Measurements from ENCODE around the gene TMEM238L. TPM values are rescaled to one million over a fixed set of nuclear protein-coding genes. Genes with fewer than 3 reads are reported as not detected.

The TMEM238L gene
- total RNA-seq, 2 donors from 2014 or later, result not detected

- H3K36me3 Mint-ChIP-seq, result no peaks in the 10 kb centered on the region
- no peak for ATAC-seq
- no peak overlapping the region for H3K27ac Mint-ChIP-seq
- DNase-seq (ENCODE audit: low spot score in 2 of 2), result no peak
- no peaks in the 10 kb centered on the region for H3K9me3 Mint-ChIP-seq
These were observed 8.8 kb upstream of the TMEM238L start for GRCh38 chr17:10812674-10813073.

GRCh38 chr17:10809605-10810004, 5.7 kb upstream of the TMEM238L start:
- H3K27ac Mint-ChIP-seq, result no peak overlapping the region
- ATAC-seq (no peak), DNase-seq (ENCODE audit: low spot score in 2 of 2) (no peak)
- no peaks in the 10 kb centered on the region for H3K9me3 Mint-ChIP-seq
- H3K36me3 Mint-ChIP-seq, result no peaks in the 10 kb centered on the region

- DNase-seq (ENCODE audit: low spot score in 2 of 2), result no peak
- ATAC-seq, result no peak
- Mint-ChIP-seq H3K9me3 (no peaks in the 10 kb centered on the region), H3K27ac (no peak overlapping the region), H3K36me3 (no peaks in the 10 kb centered on the region)
These were observed 3.8 kb upstream of the TMEM238L start for GRCh38 chr17:10807704-10808128.

- Mint-ChIP-seq H3K27ac (no peak overlapping the region), H3K9me3 (no peaks in the 10 kb centered on the region), H3K36me3 (no peaks in the 10 kb centered on the region)
- ATAC-seq, result no peak
- DNase-seq (ENCODE audit: low spot score in 2 of 2), result no peak
These were observed 2.8 kb upstream of the TMEM238L start for GRCh38 chr17:10806545-10807262.

- Mint-ChIP-seq H3K27ac (no peak overlapping the region), H3K9me3 (no peaks in the 10 kb centered on the region), H3K36me3 (no peaks in the 10 kb centered on the region)
- DNase-seq (ENCODE audit: low spot score in 2 of 2), result no peak
- no peak for ATAC-seq
These were observed 2.0 kb upstream of the TMEM238L start for GRCh38 chr17:10805911-10806310.

- DNase-seq (ENCODE audit: low spot score in 2 of 2), result no peak
- H3K9me3 Mint-ChIP-seq, result no peaks in the 10 kb centered on the region
- H3K36me3 Mint-ChIP-seq, result no peaks in the 10 kb centered on the region
- H3K27ac Mint-ChIP-seq, result no peak overlapping the region
- no peak for ATAC-seq
These were observed 647 bp upstream of the TMEM238L start for GRCh38 chr17:10804546-10804945.

- no peak overlapping the region for H3K27ac Mint-ChIP-seq
- H3K36me3 Mint-ChIP-seq, result no peaks in the 10 kb centered on the region
- H3K9me3 Mint-ChIP-seq, result no peaks in the 10 kb centered on the region
- DNase-seq (ENCODE audit: low spot score in 2 of 2) (no peak), ATAC-seq (no peak)
These were observed 549 bp downstream of the TMEM238L start for GRCh38 chr17:10803350-10803749.

- DNase-seq (ENCODE audit: low spot score in 2 of 2), result no peak
- H3K27ac Mint-ChIP-seq, result peak overlapping the region in 1 of 2 donors; percentile 70
- H3K9me3 Mint-ChIP-seq, result no peaks in the 10 kb centered on the region
- no peak for ATAC-seq
- H3K36me3 Mint-ChIP-seq, result no peaks in the 10 kb centered on the region
These were observed 1.2 kb downstream of the TMEM238L start for GRCh38 chr17:10802496-10803284.

- DNase-seq (ENCODE audit: low spot score in 2 of 2), result no peak
- no peaks in the 10 kb centered on the region for H3K36me3 Mint-ChIP-seq
- H3K9me3 Mint-ChIP-seq, result no peaks in the 10 kb centered on the region
- ATAC-seq, result no peak
- no peak overlapping the region for H3K27ac Mint-ChIP-seq
These were observed 4.5 kb downstream of the TMEM238L start for GRCh38 chr17:10799407-10799806.

GRCh38 chr17:10798910-10799309, 5.0 kb downstream of the TMEM238L start:
- DNase-seq (ENCODE audit: low spot score in 2 of 2) (no peak), ATAC-seq (no peak)
- no peaks in the 10 kb centered on the region for H3K36me3 Mint-ChIP-seq
- no peak overlapping the region for H3K27ac Mint-ChIP-seq
- H3K9me3 Mint-ChIP-seq, result no peaks in the 10 kb centered on the region

- no peaks in the 10 kb centered on the region for H3K36me3 Mint-ChIP-seq
- ATAC-seq (no peak), DNase-seq (ENCODE audit: low spot score in 2 of 2) (no peak)
- H3K27ac Mint-ChIP-seq, result no peak overlapping the region
- no peaks in the 10 kb centered on the region for H3K9me3 Mint-ChIP-seq
These were observed 5.6 kb downstream of the TMEM238L start for GRCh38 chr17:10798332-10798749.

- no peak for DNase-seq (ENCODE audit: low spot score in 2 of 2)
- no peak for ATAC-seq
- Mint-ChIP-seq H3K27ac (no peak overlapping the region), H3K36me3 (no peaks in the 10 kb centered on the region), H3K9me3 (no peaks in the 10 kb centered on the region)
These were observed 6.2 kb downstream of the TMEM238L start for GRCh38 chr17:10797476-10798328.

- H3K36me3 Mint-ChIP-seq, result no peaks in the 10 kb centered on the region
- no peak overlapping the region for H3K27ac Mint-ChIP-seq
- H3K9me3 Mint-ChIP-seq, result no peaks in the 10 kb centered on the region
- ATAC-seq (no peak), DNase-seq (ENCODE audit: low spot score in 2 of 2) (no peak)
These were observed 10.1 kb downstream of the TMEM238L start for GRCh38 chr17:10793816-10794215.

- DNase-seq (ENCODE audit: low spot score in 2 of 2) (no peak), ATAC-seq (no peak)
- Mint-ChIP-seq H3K36me3 (no peaks in the 10 kb centered on the region), H3K9me3 (no peaks in the 10 kb centered on the region), H3K27ac (no peak overlapping the region)
These were observed 10.6 kb downstream of the TMEM238L start for GRCh38 chr17:10793256-10793655.

GRCh38 chr17:10792151-10792550, 11.7 kb downstream of the TMEM238L start:
- ATAC-seq (peak in 1 of 2 donors; percentile 37), DNase-seq (ENCODE audit: low spot score in 2 of 2) (no peak)
- Mint-ChIP-seq H3K27ac (no peak overlapping the region), H3K36me3 (no peaks in the 10 kb centered on the region), H3K9me3 (no peaks in the 10 kb centered on the region)

- Mint-ChIP-seq H3K36me3 (no peaks in the 10 kb centered on the region), H3K27ac (no peak overlapping the region), H3K9me3 (no peaks in the 10 kb centered on the region)
- ATAC-seq (no peak), DNase-seq (ENCODE audit: low spot score in 2 of 2) (no peak)
These were observed 13.2 kb downstream of the TMEM238L start for GRCh38 chr17:10790491-10791401.

Measured in activated naive CD4-positive, alpha-beta T cell treated with anti-CD3 and anti-CD28 coated beads, Interleukin-2, amount 50 U/mL, for 72 hours (primary cell).